ENCODE measurements around the gene CPB1. TPM values are rescaled to one million over a fixed set of nuclear protein-coding genes. Genes with fewer than 3 reads are reported as not detected.

The CPB1 gene
- total RNA-seq, 1 experiment from 2014 or later = not detected

- intact Hi-C loops (cut with micrococcal nuclease) = no loop called here
Observed at GRCh38 chr3:148884261-148884660, 56.6 kb downstream of the CPB1 start.

GRCh38 chr3:148889828-148890227 lies 62.2 kb downstream of the CPB1 start:
- Histone ChIP-seq H3F3A (ENCODE audit: low read length, unreplicated experiment) (no peaks in the 10 kb centered on the region), H3K36me3 (ENCODE audit: low read depth, low read length) (no peaks in the 10 kb centered on the region), H3K4me3 (ENCODE audit: low read length) (no peak overlapping the region), H3K4me1 (ENCODE audit: insufficient read depth, low read length) (no peaks in the 10 kb centered on the region), H3K79me2 (ENCODE audit: low read length) (no peaks in the 10 kb centered on the region), H3K9ac (ENCODE audit: low read length) (no peak overlapping the region), H3K9me2 (replicated peaks; ENCODE audit: low read length) (no peaks in the 10 kb centered on the region), H3K27ac (ENCODE audit: low read length) (no peak overlapping the region), H2AFZ (ENCODE audit: low read length) (no peak overlapping the region), H3K27me3 (ENCODE audit: low read length) (peaks cover 31% of the 10 kb centered on the region; the same call in 1 of the 2 replicates), H3K4me2 (ENCODE audit: low read length) (no peak overlapping the region), H3K9me3 (ENCODE audit: low read length) (no peaks in the 10 kb centered on the region), H4K20me1 (ENCODE audit: low read length) (no peaks in the 10 kb centered on the region)
- TF ChIP-seq EZH2phosphoT487 (IDR thresholded peaks at IDR 0.05; ENCODE audit: borderline replicate concordance, low read length) (no peak), EZH2 (IDR thresholded peaks at IDR 0.05; ENCODE audit: low read length, unreplicated experiment) (no peak), CTCF (conservative IDR thresholded peaks at IDR 0.05; ENCODE audit: low read depth, low read length) (no peak)
- intact Hi-C loops (cut with micrococcal nuclease) = no loop called here
- CTCF ChIA-PET = no interaction called here
- no peak for ATAC-seq
- POLR2A ChIA-PET (ENCODE audit: unreplicated experiment) = no interaction called here
- BruUV-seq (replicated peaks) = no TSS peak
- DNase-seq = no peak

More at GRCh38 chr3:148884261-148884660, 56.6 kb downstream of the CPB1 start:
- Histone ChIP-seq H4K20me1 (ENCODE audit: low read length) (no peaks in the 10 kb centered on the region), H3K4me1 (ENCODE audit: insufficient read depth, low read length) (no peaks in the 10 kb centered on the region; the same call in 1 of the 2 replicates), H3K9me2 (replicated peaks; ENCODE audit: low read length) (no peaks in the 10 kb centered on the region), H3K4me3 (ENCODE audit: low read length) (no peak overlapping the region), H3K27me3 (ENCODE audit: low read length) (peaks cover 16% of the 10 kb centered on the region), H3K9ac (ENCODE audit: low read length) (no peak overlapping the region), H3K36me3 (ENCODE audit: low read depth, low read length) (no peaks in the 10 kb centered on the region), H3K9me3 (ENCODE audit: low read length) (no peaks in the 10 kb centered on the region), H2AFZ (ENCODE audit: low read length) (no peak overlapping the region), H3K79me2 (ENCODE audit: low read length) (no peaks in the 10 kb centered on the region), H3K4me2 (ENCODE audit: low read length) (no peak overlapping the region), H3F3A (ENCODE audit: low read length, unreplicated experiment) (no peaks in the 10 kb centered on the region), H3K27ac (ENCODE audit: low read length) (no peak overlapping the region)
- POLR2A ChIA-PET (ENCODE audit: unreplicated experiment) = no interaction called here
- CTCF ChIA-PET = no interaction called here
- no TSS peak for BruUV-seq (replicated peaks)
- ATAC-seq (no peak), DNase-seq (no peak)
- TF ChIP-seq EZH2 (IDR thresholded peaks at IDR 0.05; ENCODE audit: low read length, unreplicated experiment) (no peak), CTCF (conservative IDR thresholded peaks at IDR 0.05; ENCODE audit: low read depth, low read length) (no peak), EZH2phosphoT487 (IDR thresholded peaks at IDR 0.05; ENCODE audit: borderline replicate concordance, low read length) (no peak)

DNA sequence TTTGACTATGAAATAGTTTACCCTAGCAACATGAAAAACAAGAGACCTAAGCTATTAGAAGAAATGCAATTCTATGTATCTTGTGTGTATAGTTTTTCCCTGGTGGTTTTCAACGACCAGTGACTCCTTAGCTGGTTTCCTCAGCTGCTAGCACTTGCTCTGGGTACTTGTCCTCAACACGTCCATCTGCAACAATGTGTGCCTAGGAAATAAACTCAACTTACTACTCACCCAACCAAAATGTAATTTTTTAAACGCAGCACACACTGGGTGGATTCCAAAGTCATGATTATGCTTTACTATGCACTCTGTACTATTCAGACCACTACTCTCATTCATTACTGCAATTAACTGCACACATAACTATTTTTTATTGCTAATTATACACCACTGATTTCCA lies 68.5 kb downstream of the CPB1 start:
- no peak overlapping the region for H2AFZ ChIP-seq (ENCODE audit: low read length)
- ChIA-PET CTCF (no interaction called here), POLR2A (ENCODE audit: unreplicated experiment) (no interaction called here)
- no peak for ATAC-seq
- no peaks in the 10 kb centered on the region for H4K20me1 ChIP-seq (ENCODE audit: low read length)
- no peaks in the 10 kb centered on the region for H3K4me1 ChIP-seq (ENCODE audit: insufficient read depth, low read length)
- no peaks in the 10 kb centered on the region for H3K9me3 ChIP-seq (ENCODE audit: low read length)
- DNase-seq = no peak
- H3K27me3 ChIP-seq (ENCODE audit: low read length) = peaks cover 46% of the 10 kb centered on the region; the same call in 1 of the 2 replicates
- intact Hi-C loops (cut with micrococcal nuclease) = no loop called here
- no peaks in the 10 kb centered on the region for H3K79me2 ChIP-seq (ENCODE audit: low read length)
- no peak for TF ChIP-seq EZH2 (IDR thresholded peaks at IDR 0.05; ENCODE audit: low read length, unreplicated experiment)
- no peak for TF ChIP-seq CTCF (conservative IDR thresholded peaks at IDR 0.05; ENCODE audit: low read depth, low read length)
- no peak for TF ChIP-seq EZH2phosphoT487 (IDR thresholded peaks at IDR 0.05; ENCODE audit: borderline replicate concordance, low read length)
- H3K27ac ChIP-seq (ENCODE audit: low read length) = no peak overlapping the region
- no peaks in the 10 kb centered on the region for H3K9me2 ChIP-seq (replicated peaks; ENCODE audit: low read length)
- H3K4me3 ChIP-seq (ENCODE audit: low read length) = no peak overlapping the region
- no peaks in the 10 kb centered on the region for H3F3A ChIP-seq (ENCODE audit: low read length, unreplicated experiment)
- BruUV-seq (replicated peaks) = no TSS peak
- H3K9ac ChIP-seq (ENCODE audit: low read length) = no peak overlapping the region
- H3K4me2 ChIP-seq (ENCODE audit: low read length) = no peak overlapping the region
- no peaks in the 10 kb centered on the region for H3K36me3 ChIP-seq (ENCODE audit: low read depth, low read length)

Measured in PC-3 (cell line).